ENCODE measurements around the gene RHCG.

- TF ChIP-seq POLR2A (IDR thresholded peaks at IDR 0.05): no peak
- TF ChIP-seq, protein P1, sequence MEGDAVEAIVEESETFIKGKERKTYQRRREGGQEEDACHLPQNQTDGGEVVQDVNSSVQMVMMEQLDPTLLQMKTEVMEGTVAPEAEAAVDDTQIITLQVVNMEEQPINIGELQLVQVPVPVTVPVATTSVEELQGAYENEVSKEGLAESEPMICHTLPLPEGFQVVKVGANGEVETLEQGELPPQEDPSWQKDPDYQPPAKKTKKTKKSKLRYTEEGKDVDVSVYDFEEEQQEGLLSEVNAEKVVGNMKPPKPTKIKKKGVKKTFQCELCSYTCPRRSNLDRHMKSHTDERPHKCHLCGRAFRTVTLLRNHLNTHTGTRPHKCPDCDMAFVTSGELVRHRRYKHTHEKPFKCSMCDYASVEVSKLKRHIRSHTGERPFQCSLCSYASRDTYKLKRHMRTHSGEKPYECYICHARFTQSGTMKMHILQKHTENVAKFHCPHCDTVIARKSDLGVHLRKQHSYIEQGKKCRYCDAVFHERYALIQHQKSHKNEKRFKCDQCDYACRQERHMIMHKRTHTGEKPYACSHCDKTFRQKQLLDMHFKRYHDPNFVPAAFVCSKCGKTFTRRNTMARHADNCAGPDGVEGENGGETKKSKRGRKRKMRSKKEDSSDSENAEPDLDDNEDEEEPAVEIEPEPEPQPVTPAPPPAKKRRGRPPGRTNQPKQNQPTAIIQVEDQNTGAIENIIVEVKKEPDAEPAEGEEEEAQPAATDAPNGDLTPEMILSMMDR (IDR thresholded peaks at IDR 0.05): no peak
- no peak for TF ChIP-seq EP300 (IDR thresholded peaks at IDR 0.05)
Measured at GRCh38 chr15:89477411-89478242, 18.8 kb downstream of the RHCG start.

Data from tibial nerve (tissue), 4 donors.